ENCODE data around the gene KISS1R. TPM values are rescaled to one million over a fixed set of nuclear protein-coding genes. Genes with fewer than 3 reads are reported as not detected.

The KISS1R gene
- total RNA-seq, 1 experiment from 2014 or later: not detected

DNA sequence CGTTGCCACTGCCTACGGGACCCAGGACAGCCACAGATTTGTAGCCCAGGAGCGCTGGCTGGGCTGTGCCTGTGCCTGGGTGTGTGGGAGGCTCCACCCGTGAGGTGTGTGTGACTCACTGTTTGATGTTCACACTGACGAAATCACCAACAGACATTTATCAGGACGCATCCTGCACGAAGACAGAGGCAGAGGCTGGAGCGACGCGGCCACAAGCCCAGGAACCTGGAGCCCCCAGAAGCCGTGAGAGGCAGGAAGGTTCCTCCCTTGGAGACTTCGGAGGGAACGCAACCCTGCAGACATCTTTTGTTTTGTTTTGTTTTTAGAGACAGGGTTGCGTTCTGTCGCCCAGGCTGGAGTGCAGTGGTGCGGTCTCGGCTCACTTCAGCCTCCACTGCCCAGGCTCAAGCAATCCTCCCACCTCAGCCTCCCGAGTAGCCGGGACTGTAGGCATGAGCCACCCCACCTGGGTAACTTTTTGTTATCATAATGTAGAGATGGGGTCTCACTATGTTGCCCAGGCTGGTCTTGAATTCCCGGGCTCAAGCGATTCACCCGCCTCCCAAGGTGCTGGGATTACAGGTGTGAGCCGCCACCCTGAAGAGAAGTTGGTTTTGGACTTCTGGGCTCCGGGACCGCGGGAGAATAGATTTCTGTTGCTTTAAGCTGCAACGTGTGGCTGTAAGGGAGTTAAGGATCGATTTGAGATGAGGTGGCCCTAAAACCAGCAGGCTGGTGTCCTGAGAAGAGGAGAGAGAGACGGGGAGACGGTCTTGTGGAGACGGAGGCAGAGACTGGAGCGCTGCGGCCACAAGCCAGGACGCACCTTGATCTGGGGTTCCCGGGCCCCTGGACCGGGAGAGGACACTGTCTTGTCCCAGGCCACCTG, 42.1 kb downstream of the KISS1R start:
- no peaks in the 10 kb centered on the region for H3K9me2 ChIP-seq (replicated peaks; ENCODE audit: insufficient read depth, low read length)
- no peak overlapping the region for H3K9ac ChIP-seq (ENCODE audit: low read length)
- no peaks in the 10 kb centered on the region for H3K27me3 ChIP-seq (ENCODE audit: low read length)
- H3K4me3 ChIP-seq (ENCODE audit: low read length): no peak overlapping the region
- peaks cover 3% of the 10 kb centered on the region; the same call in 1 of the 2 replicates for H3K4me1 ChIP-seq (ENCODE audit: low read length)
- no peak for DNase-seq
- no peaks in the 10 kb centered on the region for H3K9me3 ChIP-seq (ENCODE audit: low read length)
- H3K27ac ChIP-seq (ENCODE audit: low read length): no peak overlapping the region
- H3K4me2 ChIP-seq (ENCODE audit: low read depth, low read length, poor library complexity, severe bottlenecking): no peak overlapping the region
- no peaks in the 10 kb centered on the region for H3K79me2 ChIP-seq (ENCODE audit: low read length)
- no peaks in the 10 kb centered on the region for H3K36me3 ChIP-seq (ENCODE audit: insufficient read depth, low read length)
- 0 out of 2 replicates have a peak, but pooled peaks cover 3% of the 10 kb centered on the region for H4K20me1 ChIP-seq (ENCODE audit: insufficient read depth, low read depth, low read length)
- H2AFZ ChIP-seq (ENCODE audit: low read length): no peak overlapping the region

DNA sequence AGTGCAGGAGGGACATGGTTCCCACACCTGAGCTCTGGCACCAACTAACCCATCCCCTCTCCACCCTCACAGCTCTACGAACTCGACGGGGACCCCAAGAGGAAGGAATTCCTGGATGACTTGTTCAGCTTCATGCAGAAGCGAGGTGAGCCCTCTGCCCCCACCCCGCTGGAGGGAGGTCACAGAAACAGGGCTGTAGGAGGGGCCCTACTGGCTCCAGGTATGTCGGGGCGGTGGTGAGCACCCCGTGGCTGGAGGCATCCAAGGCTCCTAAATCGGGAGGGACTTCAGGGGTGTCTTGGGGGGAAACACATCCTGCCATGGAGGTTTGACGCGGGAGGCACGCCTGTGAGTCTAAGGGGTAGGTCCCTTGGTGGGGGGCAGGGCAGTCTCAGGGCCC, 42.9 kb downstream of the KISS1R start:
- Histone ChIP-seq H3K79me2 (ENCODE audit: low read length) (no peaks in the 10 kb centered on the region), H3K9ac (ENCODE audit: low read length) (no peak overlapping the region), H3K4me1 (ENCODE audit: low read length) (peaks cover under 1% of the 10 kb centered on the region; the same call in 1 of the 2 replicates), H3K9me3 (ENCODE audit: low read length) (no peaks in the 10 kb centered on the region), H3K4me3 (ENCODE audit: low read length) (no peak overlapping the region), H3K27ac (ENCODE audit: low read length) (no peak overlapping the region), H3K27me3 (ENCODE audit: low read length) (no peaks in the 10 kb centered on the region), H2AFZ (ENCODE audit: low read length) (no peak overlapping the region), H3K4me2 (ENCODE audit: low read depth, low read length, poor library complexity, severe bottlenecking) (no peak overlapping the region), H4K20me1 (ENCODE audit: insufficient read depth, low read depth, low read length) (no peaks in the 10 kb centered on the region), H3K36me3 (ENCODE audit: insufficient read depth, low read length) (no peaks in the 10 kb centered on the region), H3K9me2 (replicated peaks; ENCODE audit: insufficient read depth, low read length) (no peaks in the 10 kb centered on the region)
- DNase-seq: no peak

DNA sequence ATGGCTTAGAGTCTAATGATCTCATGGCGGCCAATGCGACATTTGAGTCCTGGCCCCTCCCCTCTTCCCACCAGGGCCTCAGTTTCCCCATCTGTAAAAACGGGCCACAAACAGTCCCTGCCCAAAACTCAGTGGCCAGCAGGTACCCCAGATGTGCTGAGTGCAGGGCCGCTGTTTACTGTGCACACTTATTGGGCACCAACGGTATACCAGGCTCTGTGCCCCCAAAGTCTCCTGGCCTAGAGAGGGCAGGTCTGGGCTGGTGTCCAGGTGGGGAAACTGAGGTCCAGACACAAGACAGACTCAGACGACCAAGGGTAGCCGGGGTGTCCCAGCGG, 43.4 kb downstream of the KISS1R start:
- H3K36me3 ChIP-seq (ENCODE audit: insufficient read depth, low read length): no peaks in the 10 kb centered on the region
- H3K9ac ChIP-seq (ENCODE audit: low read length): no peak overlapping the region
- H3K9me3 ChIP-seq (ENCODE audit: low read length): no peaks in the 10 kb centered on the region
- H3K4me1 ChIP-seq (ENCODE audit: low read length): no peaks in the 10 kb centered on the region
- H3K27ac ChIP-seq (ENCODE audit: low read length): no peak overlapping the region
- no peaks in the 10 kb centered on the region for H3K79me2 ChIP-seq (ENCODE audit: low read length)
- no peak overlapping the region for H2AFZ ChIP-seq (ENCODE audit: low read length)
- no peak for DNase-seq
- no peak overlapping the region for H3K4me3 ChIP-seq (ENCODE audit: low read length)
- H3K4me2 ChIP-seq (ENCODE audit: low read depth, low read length, poor library complexity, severe bottlenecking): no peak overlapping the region
- H3K27me3 ChIP-seq (ENCODE audit: low read length): no peaks in the 10 kb centered on the region
- no peaks in the 10 kb centered on the region for H4K20me1 ChIP-seq (ENCODE audit: insufficient read depth, low read depth, low read length)
- no peaks in the 10 kb centered on the region for H3K9me2 ChIP-seq (replicated peaks; ENCODE audit: insufficient read depth, low read length)

DNA sequence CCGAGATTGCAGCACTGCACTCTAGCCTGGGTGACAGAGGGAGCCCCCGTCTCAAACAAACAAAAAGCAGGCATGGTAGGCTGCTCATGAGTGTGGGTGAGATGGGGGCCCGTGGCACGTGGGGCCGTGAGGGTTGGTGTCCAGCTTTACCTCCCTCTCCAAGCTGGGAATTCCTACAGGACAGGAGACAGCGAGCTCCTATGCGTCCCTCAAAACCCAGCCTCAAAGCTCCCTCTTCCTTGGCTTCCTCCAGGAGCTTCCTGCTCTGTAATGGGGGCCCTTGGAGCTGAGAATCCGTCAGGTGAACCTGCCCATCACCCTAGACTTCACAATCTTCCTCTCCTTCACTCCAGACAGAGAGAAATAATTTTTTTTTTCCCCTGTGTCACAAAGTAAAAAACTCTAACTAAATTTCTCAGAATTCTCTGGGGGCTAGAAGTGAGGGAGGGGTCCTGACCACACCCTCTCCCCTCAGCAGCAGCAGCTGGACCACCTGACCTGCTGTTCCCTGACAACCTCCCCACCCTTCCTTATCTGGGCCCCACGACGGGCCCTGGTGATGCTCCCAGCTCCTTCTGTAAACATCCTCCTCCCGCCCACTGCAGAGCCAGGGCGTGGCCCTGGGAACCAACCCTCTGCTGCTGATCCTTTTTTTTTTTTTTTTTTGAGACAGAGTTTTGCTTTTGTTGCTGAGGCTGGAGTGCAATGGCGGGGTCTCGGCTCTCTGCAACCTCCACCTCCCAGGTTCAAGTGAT, 44.9 kb downstream of the KISS1R start:
- Histone ChIP-seq H3K27ac (ENCODE audit: low read length) (no peak overlapping the region), H3K4me2 (ENCODE audit: low read depth, low read length, poor library complexity, severe bottlenecking) (no peak overlapping the region), H3K9ac (ENCODE audit: low read length) (no peak overlapping the region), H3K4me3 (ENCODE audit: low read length) (no peak overlapping the region), H4K20me1 (ENCODE audit: insufficient read depth, low read depth, low read length) (no peaks in the 10 kb centered on the region), H3K79me2 (ENCODE audit: low read length) (no peaks in the 10 kb centered on the region), H2AFZ (ENCODE audit: low read length) (no peak overlapping the region), H3K9me3 (ENCODE audit: low read length) (no peaks in the 10 kb centered on the region), H3K9me2 (replicated peaks; ENCODE audit: insufficient read depth, low read length) (no peaks in the 10 kb centered on the region), H3K27me3 (ENCODE audit: low read length) (no peaks in the 10 kb centered on the region), H3K36me3 (ENCODE audit: insufficient read depth, low read length) (no peaks in the 10 kb centered on the region), H3K4me1 (ENCODE audit: low read length) (no peaks in the 10 kb centered on the region)
- no peak for DNase-seq

DNA sequence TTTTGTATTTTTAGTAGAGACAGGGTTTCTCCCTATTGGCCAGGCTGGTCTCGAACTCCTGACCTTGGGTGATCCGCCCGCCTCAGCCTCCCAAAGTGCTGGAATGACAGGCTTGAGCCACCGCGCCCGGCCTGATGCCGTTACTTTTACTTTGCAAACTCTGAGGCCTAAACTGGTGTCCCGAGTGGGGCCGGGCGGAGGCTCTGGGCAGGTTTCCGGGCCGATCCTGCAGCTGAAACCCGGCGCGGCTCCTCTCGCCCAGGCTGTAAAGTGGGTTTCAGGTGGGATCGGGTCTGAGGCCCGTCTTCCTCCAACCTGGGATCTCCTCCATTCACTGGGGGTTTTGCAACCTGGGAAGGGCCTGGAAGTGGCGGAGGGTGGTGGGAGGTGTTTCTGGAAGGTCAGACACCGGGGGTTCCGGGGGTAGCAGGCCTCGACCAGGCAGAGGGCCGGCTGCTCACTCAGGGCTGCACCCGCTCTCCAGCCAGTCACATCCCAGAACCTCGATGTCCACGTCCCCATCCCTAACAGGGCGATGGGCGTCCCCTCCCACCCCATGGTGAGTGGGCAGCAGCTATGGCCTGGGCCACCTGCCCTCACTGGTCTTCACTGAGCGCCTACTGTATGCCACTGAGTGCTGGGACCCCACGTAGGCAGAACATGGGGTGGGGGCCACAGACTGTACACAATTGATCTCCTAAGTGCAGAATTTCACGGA, 45.7 kb downstream of the KISS1R start:
- Histone ChIP-seq H3K9me3 (ENCODE audit: low read length) (no peaks in the 10 kb centered on the region), H3K27me3 (ENCODE audit: low read length) (no peaks in the 10 kb centered on the region)

DNA sequence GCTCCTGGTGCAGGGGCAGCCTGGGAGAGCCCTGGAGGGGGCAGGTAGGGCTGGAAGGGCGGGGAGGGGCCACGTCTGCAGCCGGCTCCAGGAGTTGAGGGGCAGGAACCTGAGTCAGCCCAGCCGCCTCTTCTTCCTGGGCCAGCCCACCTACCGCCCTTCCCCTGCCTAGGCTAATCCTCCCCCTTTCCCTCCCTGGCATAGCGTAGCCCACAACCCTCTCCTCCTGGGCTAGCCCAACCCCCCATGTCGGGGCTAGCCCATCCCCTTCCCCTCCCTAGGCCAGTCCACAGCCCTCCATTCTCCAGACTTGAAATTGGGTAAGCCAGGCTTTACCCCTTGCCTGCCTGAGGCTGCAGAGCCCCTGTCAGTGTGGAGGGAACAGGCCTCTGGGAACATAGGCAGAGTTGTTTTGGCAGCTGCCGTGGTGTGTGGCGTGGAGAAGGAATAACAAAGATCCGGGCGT, 46.4 kb downstream of the KISS1R start:
- no peaks in the 10 kb centered on the region for H3K9me2 ChIP-seq (replicated peaks; ENCODE audit: insufficient read depth, low read length)
- DNase-seq: no peak
- no peaks in the 10 kb centered on the region for H3K79me2 ChIP-seq (ENCODE audit: low read length)
- H4K20me1 ChIP-seq (ENCODE audit: insufficient read depth, low read depth, low read length): no peaks in the 10 kb centered on the region
- no peaks in the 10 kb centered on the region for H3K36me3 ChIP-seq (ENCODE audit: insufficient read depth, low read length)
- H3K4me1 ChIP-seq (ENCODE audit: low read length): no peaks in the 10 kb centered on the region
- no peak overlapping the region for H3K4me3 ChIP-seq (ENCODE audit: low read length)
- no peak overlapping the region for H3K27ac ChIP-seq (ENCODE audit: low read length)
- H3K27me3 ChIP-seq (ENCODE audit: low read length): no peaks in the 10 kb centered on the region
- no peaks in the 10 kb centered on the region for H3K9me3 ChIP-seq (ENCODE audit: low read length)
- H2AFZ ChIP-seq (ENCODE audit: low read length): no peak overlapping the region
- no peak overlapping the region for H3K4me2 ChIP-seq (ENCODE audit: low read depth, low read length, poor library complexity, severe bottlenecking)
- H3K9ac ChIP-seq (ENCODE audit: low read length): no peak overlapping the region

More for the DNA sequence above, 45.7 kb downstream of the KISS1R start:
- H3K79me2 ChIP-seq (ENCODE audit: low read length): no peaks in the 10 kb centered on the region
- H3K4me1 ChIP-seq (ENCODE audit: low read length): no peaks in the 10 kb centered on the region
- no peak overlapping the region for H3K27ac ChIP-seq (ENCODE audit: low read length)
- H3K9me2 ChIP-seq (replicated peaks; ENCODE audit: insufficient read depth, low read length): no peaks in the 10 kb centered on the region
- H2AFZ ChIP-seq (ENCODE audit: low read length): no peak overlapping the region
- DNase-seq: no peak
- no peak overlapping the region for H3K4me2 ChIP-seq (ENCODE audit: low read depth, low read length, poor library complexity, severe bottlenecking)
- no peaks in the 10 kb centered on the region for H3K36me3 ChIP-seq (ENCODE audit: insufficient read depth, low read length)
- H4K20me1 ChIP-seq (ENCODE audit: insufficient read depth, low read depth, low read length): no peaks in the 10 kb centered on the region
- H3K9ac ChIP-seq (ENCODE audit: low read length): no peak overlapping the region
- H3K4me3 ChIP-seq (ENCODE audit: low read length): no peak overlapping the region

DNA sequence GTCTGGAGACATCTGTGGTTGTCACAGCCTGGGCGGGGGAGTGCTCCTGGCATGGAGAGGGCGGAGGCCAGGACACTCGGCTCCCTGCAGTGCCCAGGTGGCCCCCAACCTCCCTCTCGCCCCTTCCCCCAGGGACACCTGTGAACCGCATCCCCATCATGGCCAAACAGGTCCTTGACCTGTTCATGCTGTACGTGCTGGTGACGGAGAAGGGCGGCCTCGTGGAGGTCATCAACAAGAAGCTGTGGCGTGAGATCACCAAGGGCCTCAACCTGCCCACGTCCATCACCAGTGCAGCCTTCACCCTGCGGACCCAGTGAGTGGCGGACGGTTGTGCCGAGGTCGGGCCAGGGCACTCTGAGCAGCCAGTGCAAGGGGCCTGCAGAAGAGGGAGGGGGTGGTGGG, 47.0 kb downstream of the KISS1R start:
- Histone ChIP-seq H3K27me3 (ENCODE audit: low read length) (no peaks in the 10 kb centered on the region), H3K9me3 (ENCODE audit: low read length) (no peaks in the 10 kb centered on the region), H3K9ac (ENCODE audit: low read length) (no peak overlapping the region), H3K27ac (ENCODE audit: low read length) (no peak overlapping the region), H3K4me1 (ENCODE audit: low read length) (no peaks in the 10 kb centered on the region), H2AFZ (ENCODE audit: low read length) (no peak overlapping the region), H3K36me3 (ENCODE audit: insufficient read depth, low read length) (no peaks in the 10 kb centered on the region), H3K79me2 (ENCODE audit: low read length) (no peaks in the 10 kb centered on the region), H4K20me1 (ENCODE audit: insufficient read depth, low read depth, low read length) (no peaks in the 10 kb centered on the region), H3K4me3 (ENCODE audit: low read length) (no peak overlapping the region), H3K4me2 (ENCODE audit: low read depth, low read length, poor library complexity, severe bottlenecking) (no peak overlapping the region), H3K9me2 (replicated peaks; ENCODE audit: insufficient read depth, low read length) (no peaks in the 10 kb centered on the region)
- DNase-seq: no peak

All from Karpas-422 (cell line).